DMS153 (cell line): ENCODE data around the gene SLC35F2.

Experiments
- DNase-seq: peaks from one replicate; lab custom pipeline; 2025; lab: John Stamatoyannopoulos, UW

The SLC35F2 gene

DNA sequence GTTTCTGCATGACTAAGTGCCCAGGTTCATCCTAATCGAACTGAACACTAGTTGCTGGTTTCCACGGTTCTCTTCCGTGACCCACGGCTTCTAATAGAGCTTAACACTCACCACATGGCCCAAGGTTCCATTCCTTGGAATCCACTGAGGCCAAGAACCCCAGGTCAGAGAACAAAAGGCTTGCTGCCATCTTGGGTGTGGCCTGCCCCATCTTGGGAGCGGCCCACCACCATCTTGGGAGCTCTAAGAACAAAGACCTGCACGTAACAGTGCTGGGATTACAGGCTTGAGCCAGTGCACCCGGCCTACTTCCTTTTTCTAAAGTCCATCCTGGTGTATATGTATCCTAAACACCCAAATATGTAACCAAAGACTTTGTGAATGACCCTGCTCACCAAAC, 68.8 kb downstream of the SLC35F2 start:
- no peak for DNase-seq

DNA sequence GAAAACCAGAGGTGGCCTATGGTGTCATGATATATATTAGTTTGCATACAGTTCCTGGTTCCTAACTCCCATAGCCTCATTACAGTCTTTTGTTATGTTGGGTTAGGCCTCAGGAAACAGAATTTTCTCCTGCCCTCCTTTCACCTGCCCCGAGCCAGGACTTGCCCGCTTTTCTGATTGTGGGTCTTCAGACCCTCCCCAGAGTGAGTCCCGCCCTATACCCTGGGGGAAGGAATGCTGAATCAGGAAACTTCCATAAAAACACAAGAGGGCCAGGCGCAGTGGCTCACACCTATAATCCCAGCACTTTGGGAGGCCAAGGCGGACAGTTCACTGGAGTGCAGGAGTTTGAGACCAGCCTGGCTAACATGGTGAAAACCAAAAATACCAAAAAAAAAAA, 70.9 kb downstream of the SLC35F2 start:
- no peak for DNase-seq

DNA sequence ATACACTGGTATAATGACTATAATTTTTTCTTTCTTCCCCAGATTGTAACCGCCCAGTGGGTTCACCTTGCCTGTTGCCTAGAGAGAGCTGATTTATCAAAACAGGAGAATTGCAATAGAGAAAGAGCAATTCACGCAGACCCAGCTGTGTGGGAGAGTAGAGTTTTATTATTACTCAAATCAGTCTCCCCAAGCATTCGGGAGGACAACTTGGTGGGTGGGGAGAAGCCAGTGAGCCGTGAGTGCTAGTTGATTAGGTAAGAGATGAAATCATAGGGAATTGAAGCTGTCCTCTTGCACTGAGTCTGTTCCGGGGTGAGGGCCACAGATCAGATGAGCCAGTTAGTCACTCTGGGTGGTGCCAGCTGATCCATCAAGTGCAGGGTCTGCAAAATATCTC, 73.2 kb downstream of the SLC35F2 start:
- DNase-seq, result no peak

DNA sequence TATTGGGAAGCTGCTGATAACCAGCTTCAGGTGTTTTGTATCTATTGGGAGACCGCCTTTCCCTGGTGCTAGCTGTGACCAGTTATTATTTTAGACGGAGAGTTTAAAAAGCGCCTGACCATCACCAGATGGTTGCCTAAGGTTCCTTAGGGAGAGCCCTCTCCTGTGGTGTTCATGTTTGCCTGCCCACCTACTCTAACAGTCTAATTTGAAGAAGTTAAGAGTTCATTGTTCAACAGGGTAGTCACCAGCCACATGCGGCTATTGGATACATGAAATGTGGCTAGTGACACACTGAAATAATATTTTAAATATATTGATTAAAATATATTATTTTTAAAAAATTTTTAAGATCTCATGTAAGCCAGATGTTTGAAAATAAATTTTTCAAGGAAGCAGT, 75.5 kb downstream of the SLC35F2 start:
- DNase-seq, result no peak

DNA sequence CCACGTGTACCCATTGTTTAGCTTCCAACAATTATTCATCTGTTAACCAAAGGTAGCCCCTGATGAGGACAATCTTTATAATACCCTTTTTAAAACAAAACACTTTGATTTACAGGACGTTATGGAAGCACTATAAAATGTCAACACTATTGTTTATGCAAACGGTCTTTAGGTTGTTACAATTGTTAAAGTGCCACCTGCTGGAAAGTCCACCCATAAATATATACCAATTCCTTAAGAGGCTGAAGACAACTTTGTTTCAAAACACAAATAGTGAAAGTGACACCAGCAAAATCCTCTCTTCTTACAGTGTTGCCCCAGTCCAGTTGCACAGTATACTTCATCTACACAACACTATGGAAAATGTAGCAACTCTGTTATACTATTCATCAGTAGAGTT, 77.8 kb downstream of the SLC35F2 start:
- DNase-seq, result no peak

DNA sequence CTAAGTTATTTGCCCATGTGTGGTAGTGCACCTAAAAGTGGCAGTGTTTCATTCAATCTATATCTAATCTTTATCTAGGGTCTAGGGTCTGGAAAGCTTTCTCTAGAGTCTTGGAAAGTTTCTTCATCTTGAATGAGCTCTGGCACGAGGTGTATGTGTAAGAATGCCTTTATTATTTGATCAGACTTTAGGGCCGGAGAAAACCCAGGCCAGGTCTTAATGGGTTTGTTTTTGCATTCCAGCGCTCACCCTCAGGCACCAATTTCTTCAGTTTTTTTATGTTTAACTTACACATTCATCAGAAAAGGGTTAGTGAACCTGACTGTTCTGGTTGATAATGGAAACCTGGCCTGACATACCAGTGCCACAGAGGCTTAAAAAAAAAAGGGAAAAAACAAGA, 78.5 kb downstream of the SLC35F2 start:
- no peak for DNase-seq

DNA sequence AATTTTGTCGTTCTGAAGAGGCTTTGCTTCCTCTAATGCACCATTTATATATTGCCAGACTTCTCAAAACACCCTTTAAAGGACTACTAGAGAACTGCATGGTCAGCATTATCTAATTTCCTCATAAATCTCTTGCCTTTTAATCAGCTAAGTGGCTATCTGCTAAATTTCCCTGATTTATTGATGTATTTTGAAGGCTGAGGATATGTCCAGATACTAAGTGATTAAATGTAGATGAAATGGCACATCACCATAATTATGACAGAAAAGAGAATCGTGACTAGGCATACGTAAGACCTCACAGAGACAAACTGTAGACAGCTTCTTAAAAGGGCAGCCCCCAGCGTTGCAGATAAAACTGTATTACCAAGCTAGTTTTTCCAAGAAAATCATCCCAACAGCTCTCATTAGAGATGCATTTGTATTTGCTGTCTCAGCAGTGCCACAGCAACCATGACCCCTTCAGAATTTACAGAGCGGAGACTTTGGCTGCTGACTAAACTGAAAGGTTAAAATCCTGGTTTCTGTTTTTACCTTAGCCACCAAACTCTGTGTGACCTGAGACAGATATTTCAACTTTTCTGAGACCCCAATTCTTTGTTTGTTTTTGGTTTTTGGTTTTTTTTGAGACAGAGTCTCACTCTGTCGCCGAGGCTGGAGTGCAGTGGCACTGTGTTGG, 79.6 kb downstream of the SLC35F2 start:
- DNase-seq, result no peak

DNA sequence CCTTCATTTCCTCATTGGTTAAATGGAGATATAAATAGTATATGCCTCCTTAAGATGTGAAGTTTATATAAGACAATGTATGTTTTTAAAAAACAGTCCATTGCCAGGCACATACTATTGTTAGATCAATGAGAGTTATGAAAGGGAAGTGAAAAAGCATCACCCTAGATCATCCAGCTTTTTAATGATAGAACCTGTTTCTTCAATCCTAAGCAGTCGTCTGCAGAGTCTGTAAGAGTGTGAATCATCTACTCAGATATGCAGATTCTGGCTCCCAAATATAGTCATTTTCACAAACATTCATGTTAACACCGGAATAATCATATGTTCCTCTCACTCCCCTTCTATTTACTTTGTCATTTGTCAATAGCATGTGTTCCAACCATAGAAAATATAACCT, 81.5 kb downstream of the SLC35F2 start:
- DNase-seq, result no peak

DNA sequence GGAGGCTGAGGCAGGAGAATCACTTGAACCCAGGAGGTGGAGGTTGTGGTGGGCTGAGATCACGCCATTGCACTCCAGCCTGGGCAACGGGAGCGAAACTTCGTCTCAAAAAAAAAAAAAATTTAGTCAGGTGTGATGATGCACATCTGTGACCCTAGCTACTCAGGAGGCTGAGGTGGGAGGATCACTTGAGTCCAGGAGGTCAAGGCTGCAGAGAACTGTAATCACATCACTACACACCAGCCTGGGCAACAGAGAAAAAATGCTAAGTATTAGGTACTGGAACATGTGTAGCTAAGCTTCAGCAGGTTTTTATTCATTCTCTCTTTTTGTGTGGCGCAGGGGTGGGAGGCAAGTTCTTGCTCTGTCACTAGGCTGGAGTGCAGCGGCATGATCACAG, 82.5 kb downstream of the SLC35F2 start:
- DNase-seq, result no peak

DNA sequence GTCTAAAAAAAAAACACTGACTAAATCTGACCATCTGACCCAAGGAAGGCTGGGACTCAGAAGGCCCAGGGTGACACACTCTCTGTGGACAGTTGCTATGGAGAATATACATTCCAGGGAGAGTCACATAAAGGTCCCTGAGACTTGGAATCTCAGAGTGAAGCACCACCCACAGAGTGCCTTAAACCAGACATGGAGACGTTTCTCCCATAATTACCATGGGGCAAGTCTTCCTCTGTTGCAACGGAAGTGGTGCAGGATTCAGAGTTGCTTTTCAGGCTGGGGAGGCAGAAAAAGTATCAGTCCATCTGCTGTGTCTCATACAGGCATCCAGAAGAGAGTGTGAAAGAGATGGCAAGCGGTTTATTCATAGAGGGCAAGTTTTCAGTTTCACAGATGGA, 88.0 kb downstream of the SLC35F2 start:
- DNase-seq, result no peak

DNA sequence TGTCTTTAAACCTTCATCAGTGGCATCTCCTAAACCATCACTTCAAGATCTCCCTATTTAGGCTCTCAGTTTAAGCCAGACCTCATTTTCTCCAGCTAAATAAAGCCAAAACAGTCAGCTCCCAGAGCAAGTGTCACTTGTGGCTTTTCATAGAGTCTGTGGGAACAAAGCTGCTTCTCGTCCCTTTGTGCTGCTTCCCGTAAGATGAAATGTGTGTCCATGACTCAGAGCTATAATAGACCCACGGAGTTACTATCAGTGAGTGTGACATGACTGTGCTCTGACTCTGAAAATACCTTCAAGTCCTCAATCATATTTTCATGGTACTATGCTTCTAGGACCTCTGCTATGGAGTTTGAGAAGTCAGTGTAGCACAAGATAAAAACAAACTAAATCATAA, 89.4 kb downstream of the SLC35F2 start:
- no peak for DNase-seq

DNA sequence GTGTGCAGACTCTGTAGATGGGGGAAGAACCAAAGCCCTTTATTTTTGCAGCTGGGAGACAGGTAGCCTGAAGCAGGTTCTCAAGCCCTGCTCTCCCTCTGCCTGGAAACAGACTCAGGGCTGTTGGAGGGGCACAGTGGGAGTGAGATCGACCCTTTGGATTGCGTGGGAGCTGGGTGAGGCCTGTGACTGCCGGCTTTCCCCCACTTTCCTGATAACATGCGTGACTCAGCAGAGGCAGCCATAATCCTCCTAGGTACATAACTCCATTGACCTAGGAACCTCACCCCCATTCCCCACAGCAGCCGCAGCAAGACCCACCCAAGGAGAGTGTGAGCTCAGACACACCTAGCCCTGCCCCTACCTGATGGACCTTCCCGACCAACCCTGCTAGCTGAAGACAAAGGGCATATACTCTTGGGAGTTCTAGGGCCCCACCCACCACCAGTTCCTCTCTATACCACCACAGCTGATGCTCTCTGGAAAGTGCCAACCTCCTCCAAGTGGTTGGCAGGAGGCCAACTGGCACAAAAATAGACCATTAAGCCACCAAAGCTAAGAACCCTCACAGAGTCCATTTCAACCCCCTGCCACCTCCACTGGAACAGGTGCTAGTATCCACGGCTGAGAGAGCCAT, 99.8 kb downstream of the SLC35F2 start:
- peak; percentile 15 for DNase-seq

DNA sequence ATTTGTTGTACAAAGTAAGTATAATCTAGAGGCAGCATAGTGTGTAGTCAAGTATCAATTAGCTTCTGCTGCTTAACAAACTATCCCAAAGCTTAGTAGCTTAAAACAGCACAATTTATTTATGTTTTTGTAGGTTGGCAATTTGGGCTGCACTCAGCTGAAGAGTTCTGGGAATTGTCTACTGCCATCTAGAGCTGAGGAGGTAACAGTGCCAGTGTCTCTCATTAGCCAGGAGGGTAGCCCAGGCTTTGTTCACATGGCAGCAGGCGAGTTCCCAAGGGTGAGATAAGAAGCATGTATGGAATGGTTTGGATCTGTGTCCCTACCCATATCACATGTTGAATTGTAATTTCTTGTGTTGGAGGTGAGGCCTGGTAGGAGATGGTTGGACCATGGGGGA, 100.9 kb downstream of the SLC35F2 start:
- no peak for DNase-seq

DNA sequence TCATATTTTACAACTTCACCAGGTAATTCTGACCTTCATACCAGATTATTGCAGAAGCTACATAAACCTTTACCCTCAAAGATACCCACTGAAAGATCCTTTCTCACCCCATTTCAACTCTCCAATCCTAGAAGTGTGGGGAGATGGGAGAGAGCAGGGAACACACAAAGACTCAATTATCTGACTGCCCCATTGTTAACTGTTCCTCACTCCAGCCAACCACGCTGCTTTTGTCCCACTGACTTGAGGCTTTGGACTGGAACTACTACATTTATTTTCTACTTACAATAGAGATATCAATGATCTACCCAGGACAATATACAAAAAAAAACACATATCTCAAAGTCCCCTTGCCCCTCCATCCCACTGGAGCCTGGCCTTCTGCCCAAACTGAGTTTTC, 102.0 kb downstream of the SLC35F2 start:
- DNase-seq, result no peak

DNA sequence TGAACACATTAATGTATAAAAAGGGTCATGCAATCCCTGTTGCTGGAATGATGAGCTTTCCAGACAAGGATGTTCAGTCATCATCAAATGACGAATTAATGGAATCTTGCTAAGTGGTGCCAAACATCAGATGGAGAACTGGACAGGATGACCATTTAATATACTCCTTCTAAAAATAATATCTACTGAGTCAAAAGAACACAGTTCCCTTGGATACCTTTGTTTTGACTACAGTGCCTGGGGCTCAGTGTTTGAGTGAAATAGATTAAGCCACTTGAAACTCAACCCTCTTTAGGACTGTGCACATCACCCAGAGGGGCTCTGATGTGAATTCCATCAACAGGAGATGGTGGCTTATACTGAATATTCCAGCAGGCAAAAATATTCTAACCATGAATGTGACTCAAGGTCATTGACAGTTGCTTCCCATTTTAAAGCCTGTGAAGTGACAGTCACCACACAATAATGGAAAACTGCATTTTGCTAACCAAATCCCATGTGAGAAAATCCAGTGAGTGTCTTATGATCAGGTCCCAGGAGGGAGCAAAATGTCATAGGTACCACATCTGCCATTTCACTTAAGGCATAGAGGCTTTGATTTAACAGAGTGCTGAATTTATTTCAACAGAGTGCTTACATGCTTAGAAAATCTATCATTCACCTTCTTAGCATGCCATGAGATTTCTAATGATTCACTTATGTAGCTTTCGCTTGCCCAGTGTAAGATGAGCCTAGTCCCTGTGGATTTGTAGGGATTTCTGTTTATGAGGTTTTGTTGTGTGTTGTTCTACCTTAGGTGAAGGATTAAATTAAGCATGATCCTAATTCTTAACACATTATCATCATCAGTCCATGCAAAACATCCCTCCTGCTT, 105.4 kb downstream of the SLC35F2 start:
- no peak for DNase-seq

DNA sequence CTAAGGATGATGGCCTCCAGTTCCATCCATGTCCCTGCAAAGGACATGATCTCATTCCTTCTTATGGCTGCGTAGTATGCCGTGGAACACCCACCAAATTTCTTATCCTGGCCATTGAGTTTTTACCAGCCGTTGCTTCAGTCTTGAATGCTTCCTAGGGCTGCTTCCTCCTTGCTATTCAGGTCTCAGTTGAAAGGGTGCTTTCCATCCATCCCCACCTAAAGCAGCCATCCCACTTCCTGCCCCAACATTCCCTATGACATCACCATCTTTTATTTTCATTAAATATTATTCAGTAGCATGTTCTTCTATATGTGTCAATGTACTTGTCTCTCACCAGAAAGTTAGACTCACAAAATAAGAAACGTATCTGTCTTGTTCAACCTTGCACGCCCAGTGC, 106.1 kb downstream of the SLC35F2 start:
- DNase-seq, result no peak

DNA sequence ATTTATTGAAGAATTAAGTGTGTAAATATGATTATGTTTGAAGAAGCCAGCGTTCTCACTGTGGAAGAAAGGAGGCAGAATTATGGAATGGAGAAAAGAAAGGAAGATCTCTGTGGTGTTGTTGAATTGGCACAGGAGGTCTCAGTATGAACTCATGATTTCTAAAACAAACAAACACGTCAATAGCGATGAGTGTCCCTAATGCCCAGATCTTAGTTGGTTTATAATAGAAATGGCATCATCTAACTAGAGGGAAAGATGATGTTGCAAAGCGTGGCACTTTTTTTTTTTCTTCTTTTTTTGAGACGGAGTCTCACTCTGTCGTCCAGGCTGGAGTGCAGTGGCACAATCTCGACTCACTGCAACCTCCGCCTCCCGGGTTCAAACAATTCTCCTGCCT, 107.5 kb downstream of the SLC35F2 start:
- no peak for DNase-seq

DNA sequence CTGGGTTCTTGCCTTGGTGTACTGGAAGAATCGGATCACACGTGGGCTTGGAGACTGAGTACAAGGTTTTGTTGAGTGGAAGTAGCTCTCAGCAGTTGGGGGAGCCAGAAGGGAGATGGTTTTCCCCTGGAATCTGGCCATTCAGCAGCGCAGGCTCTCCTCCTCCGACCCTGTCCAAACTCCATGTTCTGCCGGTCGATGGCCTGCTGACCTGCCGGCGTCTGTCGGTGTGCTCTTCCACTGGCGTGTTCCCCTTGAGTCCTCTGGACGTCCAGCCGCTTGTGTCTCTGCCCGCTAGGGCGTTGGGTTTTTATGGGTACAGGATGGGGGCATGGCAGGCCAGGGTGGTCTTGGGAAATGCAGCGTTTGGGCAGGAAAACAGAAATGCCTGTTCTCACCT, 108.3 kb downstream of the SLC35F2 start:
- DNase-seq, result no peak

DNA sequence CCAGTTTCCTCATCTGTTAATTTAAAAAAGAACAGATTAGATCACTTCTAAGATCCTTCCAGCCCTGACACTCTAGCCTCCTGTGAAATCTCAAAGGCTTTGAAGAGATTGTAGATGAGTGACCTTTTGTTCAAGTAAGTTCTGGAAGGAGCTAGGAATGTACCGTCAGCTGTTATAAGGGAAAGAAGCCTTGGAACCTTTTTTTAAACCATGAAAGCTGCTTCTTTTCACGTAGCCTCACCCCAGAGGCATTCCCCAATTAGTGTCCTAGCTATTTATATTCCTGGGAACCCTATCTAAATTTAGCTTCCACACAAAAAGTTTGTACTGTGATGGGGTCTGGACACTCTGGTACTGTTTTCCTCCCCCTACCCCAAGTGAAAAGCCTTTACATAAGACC, 111.0 kb downstream of the SLC35F2 start:
- no peak for DNase-seq

DNA sequence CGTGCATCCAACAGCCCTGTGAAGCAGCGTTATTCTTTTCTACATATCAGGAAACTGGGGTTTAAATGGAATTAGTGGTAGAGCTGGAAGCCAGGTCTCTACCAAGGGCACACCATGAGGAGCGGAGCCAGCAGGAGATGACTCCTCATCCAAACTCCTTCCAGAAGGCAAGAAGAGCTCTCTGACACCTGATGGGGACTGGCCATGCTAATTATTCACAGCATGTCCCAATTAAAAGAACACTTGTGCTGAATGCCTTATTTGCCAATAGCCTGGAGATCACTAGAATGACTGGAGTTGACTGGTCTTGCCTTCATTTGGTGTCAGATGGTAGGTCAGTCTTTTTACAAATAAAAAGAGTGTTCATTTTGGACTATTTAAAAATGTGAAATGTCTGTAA, 113.9 kb downstream of the SLC35F2 start:
- no peak for DNase-seq

DNA sequence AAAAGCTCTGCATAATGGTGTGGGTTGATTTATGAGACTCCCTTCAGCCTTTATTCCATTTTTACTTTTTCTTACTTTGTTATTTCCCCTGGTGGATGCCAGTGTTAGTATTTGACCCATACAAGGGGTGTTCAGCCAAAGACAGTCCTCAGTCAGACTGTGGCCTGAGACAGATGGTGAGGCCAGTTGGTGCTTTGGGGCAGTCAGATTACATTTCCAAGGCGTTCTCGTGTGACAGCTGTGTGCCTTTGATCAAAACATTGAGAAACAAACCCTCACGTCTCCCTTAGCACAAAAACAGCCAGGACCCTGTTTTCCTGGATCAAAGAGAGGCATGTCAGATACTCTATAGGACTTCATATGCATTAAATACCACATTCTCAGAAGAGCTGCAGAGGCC, 115.4 kb downstream of the SLC35F2 start:
- no peak for DNase-seq

DNA sequence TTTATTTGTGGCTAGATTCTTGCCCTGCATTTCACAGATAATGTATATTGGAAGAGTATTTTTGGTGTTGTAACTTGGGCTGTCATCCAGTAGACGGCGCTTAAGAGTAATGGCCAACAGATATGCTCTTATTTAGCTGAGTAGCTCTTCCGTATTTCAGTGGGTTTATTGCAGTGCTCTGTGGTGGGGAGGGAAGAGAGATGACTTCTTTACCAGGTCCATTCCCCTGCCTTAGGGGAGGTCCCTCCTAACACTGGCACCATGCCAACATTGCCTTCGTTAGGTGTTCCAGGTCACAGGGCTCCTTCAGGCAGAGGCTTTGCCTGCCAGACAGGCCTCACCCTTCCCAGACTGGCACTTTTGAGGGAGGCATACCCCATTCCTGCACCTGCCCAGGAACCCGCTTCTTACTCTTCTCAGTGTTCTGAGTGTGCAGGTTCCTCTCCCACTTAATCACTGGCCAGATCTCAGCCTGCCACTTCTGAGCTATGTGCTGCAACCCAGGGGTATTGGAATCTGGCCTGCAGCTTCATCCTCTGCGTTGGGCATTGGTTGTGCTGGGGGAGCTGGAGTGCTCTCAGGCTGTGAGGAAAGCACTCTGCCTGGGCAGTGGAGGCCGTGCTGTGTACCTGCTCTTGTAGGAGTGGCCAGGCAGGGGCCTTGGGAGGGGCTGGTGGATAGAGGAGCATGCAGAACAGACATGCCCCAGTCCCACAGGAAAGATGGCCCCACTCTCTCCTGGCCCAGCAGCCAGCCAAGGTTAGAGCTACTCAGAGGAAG, 117.4 kb downstream of the SLC35F2 start:
- no peak for DNase-seq
